ENCODE measurements around the gene IL18R1.

IL18R1 gene

GRCh38 chr2:102432386-102432785 is 76.8 kb downstream of the IL18R1 start:
- no peak for DNase-seq (ENCODE audit: low read depth in 3 of 3, low spot score in 1 of 3)

- DNase-seq (ENCODE audit: low read depth in 3 of 3, low spot score in 1 of 3): no peak
These were observed 78.5 kb downstream of the IL18R1 start for GRCh38 chr2:102433973-102434654.

- DNase-seq (ENCODE audit: low read depth in 3 of 3, low spot score in 1 of 3): no peak
These were observed 79.2 kb downstream of the IL18R1 start for GRCh38 chr2:102434655-102435381.

GRCh38 chr2:102435741-102436140 is 80.1 kb downstream of the IL18R1 start:
- no peak for DNase-seq (ENCODE audit: low read depth in 3 of 3, low spot score in 1 of 3)

- DNase-seq (ENCODE audit: low read depth in 3 of 3, low spot score in 1 of 3): no peak
These were observed 80.7 kb downstream of the IL18R1 start for GRCh38 chr2:102436323-102436722.

GRCh38 chr2:102437122-102437521 is 81.5 kb downstream of the IL18R1 start:
- no peak for DNase-seq (ENCODE audit: low read depth in 3 of 3, low spot score in 1 of 3)

- no peak for DNase-seq (ENCODE audit: low read depth in 3 of 3, low spot score in 1 of 3)
These were observed 82.5 kb downstream of the IL18R1 start for GRCh38 chr2:102438111-102438510.

GRCh38 chr2:102438578-102438977 is 83.0 kb downstream of the IL18R1 start:
- DNase-seq (ENCODE audit: low read depth in 3 of 3, low spot score in 1 of 3): no peak

GRCh38 chr2:102439065-102439695 is 83.6 kb downstream of the IL18R1 start:
- DNase-seq (ENCODE audit: low read depth in 3 of 3, low spot score in 1 of 3): no peak

GRCh38 chr2:102442967-102443828 is 87.6 kb downstream of the IL18R1 start:
- DNase-seq (ENCODE audit: low read depth in 3 of 3, low spot score in 1 of 3): peak in 2 of 3 donors; percentile 8 to 25

GRCh38 chr2:102444233-102444632 is 88.6 kb downstream of the IL18R1 start:
- DNase-seq (ENCODE audit: low read depth in 3 of 3, low spot score in 1 of 3): no peak

- no peak for DNase-seq (ENCODE audit: low read depth in 3 of 3, low spot score in 1 of 3)
These were observed 91.3 kb downstream of the IL18R1 start for GRCh38 chr2:102446936-102447335.
